Measurements from ENCODE around the gene TAF11L9.
"Not testable (repeated sequence)": the region's sequence is repeated elsewhere in the genome, so short reads cannot be mapped to it uniquely, and the experiment has no call there.

GRCh38 chr5:17603880-17604279, 9.7 kb upstream of the TAF11L9 start, which contains the start of gene TAF11L11:
- TF ChIP-seq, protein P1, sequence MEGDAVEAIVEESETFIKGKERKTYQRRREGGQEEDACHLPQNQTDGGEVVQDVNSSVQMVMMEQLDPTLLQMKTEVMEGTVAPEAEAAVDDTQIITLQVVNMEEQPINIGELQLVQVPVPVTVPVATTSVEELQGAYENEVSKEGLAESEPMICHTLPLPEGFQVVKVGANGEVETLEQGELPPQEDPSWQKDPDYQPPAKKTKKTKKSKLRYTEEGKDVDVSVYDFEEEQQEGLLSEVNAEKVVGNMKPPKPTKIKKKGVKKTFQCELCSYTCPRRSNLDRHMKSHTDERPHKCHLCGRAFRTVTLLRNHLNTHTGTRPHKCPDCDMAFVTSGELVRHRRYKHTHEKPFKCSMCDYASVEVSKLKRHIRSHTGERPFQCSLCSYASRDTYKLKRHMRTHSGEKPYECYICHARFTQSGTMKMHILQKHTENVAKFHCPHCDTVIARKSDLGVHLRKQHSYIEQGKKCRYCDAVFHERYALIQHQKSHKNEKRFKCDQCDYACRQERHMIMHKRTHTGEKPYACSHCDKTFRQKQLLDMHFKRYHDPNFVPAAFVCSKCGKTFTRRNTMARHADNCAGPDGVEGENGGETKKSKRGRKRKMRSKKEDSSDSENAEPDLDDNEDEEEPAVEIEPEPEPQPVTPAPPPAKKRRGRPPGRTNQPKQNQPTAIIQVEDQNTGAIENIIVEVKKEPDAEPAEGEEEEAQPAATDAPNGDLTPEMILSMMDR (IDR thresholded peaks at IDR 0.05), result not testable (repeated sequence)
- not testable (repeated sequence) for TF ChIP-seq EP300, POLR2A (IDR thresholded peaks at IDR 0.05)

All from suprapubic skin (tissue), 3 donors.